ENCODE data around the gene COLEC12.

Gene COLEC12

DNA sequence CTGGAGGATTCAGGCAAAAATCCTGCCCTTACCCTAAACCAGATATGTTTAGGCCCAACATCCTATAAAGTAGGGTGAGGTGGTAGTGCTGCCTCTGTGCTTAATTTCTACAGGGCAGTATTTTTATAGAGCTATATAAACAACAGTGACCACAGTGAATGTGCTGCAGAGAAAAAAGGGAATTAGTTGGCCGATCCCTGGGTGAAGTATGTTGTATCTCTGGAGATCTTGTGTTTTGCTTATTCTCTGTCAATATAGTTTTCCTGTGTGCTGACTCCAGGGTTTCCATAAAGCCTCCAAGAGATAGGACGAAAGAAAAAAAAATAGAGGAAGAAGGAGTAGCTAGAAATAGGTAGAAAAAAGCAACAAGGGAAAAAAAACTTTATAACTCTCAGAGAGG, 143.7 kb downstream of the COLEC12 start:
- Histone ChIP-seq H3K27ac (ENCODE audit: extremely low read depth, low read depth, low read length) (no peak overlapping the region), H3K9me3 (ENCODE audit: control insufficient read depth, insufficient read depth, low read depth, low read length) (no peaks in the 10 kb centered on the region), H3K4me1 (ENCODE audit: control insufficient read depth, insufficient read depth, low read length) (peaks cover 4% of the 10 kb centered on the region), H3K4me3 (ENCODE audit: low read depth, low read length) (no peak overlapping the region), H3K36me3 (ENCODE audit: control insufficient read depth in 2 of 2, insufficient read depth in 1 of 2, low read length in 2 of 2) (no peaks in the 10 kb centered on the region)
- POLR2A ChIA-PET: no interaction called here
- no peak for TF ChIP-seq KLF16 (tag by site-specific recombination; IDR thresholded peaks at IDR 0.05)
- no peak for TF ChIP-seq ZNF704 (tag by site-specific recombination; IDR thresholded peaks at IDR 0.05)
- TF ChIP-seq INSM2 (tag by site-specific recombination; IDR thresholded peaks at IDR 0.05): no peak
- no peak for TF ChIP-seq MYNN (tag by site-specific recombination; IDR thresholded peaks at IDR 0.05; ENCODE audit: borderline replicate concordance)
- TF ChIP-seq, protein P1, sequence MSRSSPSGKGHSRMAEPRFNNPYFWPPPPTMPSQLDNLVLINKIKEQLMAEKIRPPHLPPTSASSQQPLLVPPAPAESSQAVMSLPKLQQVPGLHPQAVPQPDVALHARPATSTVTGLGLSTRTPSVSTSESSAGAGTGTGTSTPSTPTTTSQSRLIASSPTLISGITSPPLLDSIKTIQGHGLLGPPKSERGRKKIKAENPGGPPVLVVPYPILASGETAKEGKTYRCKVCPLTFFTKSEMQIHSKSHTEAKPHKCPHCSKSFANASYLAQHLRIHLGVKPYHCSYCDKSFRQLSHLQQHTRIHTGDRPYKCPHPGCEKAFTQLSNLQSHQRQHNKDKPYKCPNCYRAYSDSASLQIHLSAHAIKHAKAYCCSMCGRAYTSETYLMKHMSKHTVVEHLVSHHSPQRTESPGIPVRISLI (tag by site-specific recombination; IDR thresholded peaks at IDR 0.05): no peak
- no peak for TF ChIP-seq ZNF776 (tag by site-specific recombination; IDR thresholded peaks at IDR 0.05; ENCODE audit: borderline replicate concordance)
- no peak for TF ChIP-seq ZNF138 (tag by site-specific recombination; IDR thresholded peaks at IDR 0.05; ENCODE audit: borderline replicate concordance)
- no peak for TF ChIP-seq ZNF610 (tag by site-specific recombination; IDR thresholded peaks at IDR 0.05; ENCODE audit: borderline replicate concordance)
- no peak for TF ChIP-seq HIC1 (tag by site-specific recombination; IDR thresholded peaks at IDR 0.05)
- TF ChIP-seq ZNF292 (tag by site-specific recombination; IDR thresholded peaks at IDR 0.05; ENCODE audit: borderline replicate concordance, low read depth): no peak
- no peak for TF ChIP-seq EGR2 (tag by site-specific recombination; IDR thresholded peaks at IDR 0.05; ENCODE audit: low read depth)
- no peak for TF ChIP-seq ZNF777 (tag by site-specific recombination; IDR thresholded peaks at IDR 0.05; ENCODE audit: borderline replicate concordance)
- TF ChIP-seq ZNF112 (tag by site-specific recombination; IDR thresholded peaks at IDR 0.05): no peak
- CTCF ChIA-PET: no interaction called here

DNA sequence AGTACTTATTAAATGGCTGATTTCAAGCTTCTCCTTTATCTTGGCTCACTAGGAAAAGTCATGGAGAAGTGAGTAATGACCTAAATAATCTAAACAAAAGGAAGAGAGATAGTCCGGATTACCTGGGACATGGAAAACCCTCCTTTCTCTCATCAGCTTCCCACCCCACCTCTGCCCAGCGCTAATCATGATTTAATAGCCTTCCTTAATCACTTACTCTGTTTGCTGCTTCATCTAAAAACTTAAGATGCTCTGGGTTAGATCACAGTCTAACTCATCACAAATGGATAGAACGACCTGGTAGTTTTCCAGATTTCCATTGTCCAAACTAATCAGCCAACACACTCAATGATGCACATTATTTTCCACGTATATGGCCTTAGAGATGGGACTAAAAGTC, 144.8 kb downstream of the COLEC12 start:
- H3K9me3 ChIP-seq (ENCODE audit: control insufficient read depth, insufficient read depth, low read depth, low read length): no peaks in the 10 kb centered on the region
- H3K36me3 ChIP-seq (ENCODE audit: control insufficient read depth in 2 of 2, insufficient read depth in 1 of 2, low read length in 2 of 2): no peaks in the 10 kb centered on the region
- no peak overlapping the region for H3K27ac ChIP-seq (ENCODE audit: extremely low read depth, low read depth, low read length)
- H3K4me1 ChIP-seq (ENCODE audit: control insufficient read depth, insufficient read depth, low read length): no peaks in the 10 kb centered on the region
- H3K4me3 ChIP-seq (ENCODE audit: low read depth, low read length): no peak overlapping the region
- ChIA-PET CTCF (no interaction called here), POLR2A (no interaction called here)
- no peak for TF ChIP-seq ZNF416 (tag by site-specific recombination; IDR thresholded peaks at IDR 0.05)
- TF ChIP-seq ZSCAN23 (tag by site-specific recombination; IDR thresholded peaks at IDR 0.05): no peak
- TF ChIP-seq SETDB1 (IDR thresholded peaks at IDR 0.05; ENCODE audit: insufficient read length, low read length): no peak
- TF ChIP-seq, protein P2, sequence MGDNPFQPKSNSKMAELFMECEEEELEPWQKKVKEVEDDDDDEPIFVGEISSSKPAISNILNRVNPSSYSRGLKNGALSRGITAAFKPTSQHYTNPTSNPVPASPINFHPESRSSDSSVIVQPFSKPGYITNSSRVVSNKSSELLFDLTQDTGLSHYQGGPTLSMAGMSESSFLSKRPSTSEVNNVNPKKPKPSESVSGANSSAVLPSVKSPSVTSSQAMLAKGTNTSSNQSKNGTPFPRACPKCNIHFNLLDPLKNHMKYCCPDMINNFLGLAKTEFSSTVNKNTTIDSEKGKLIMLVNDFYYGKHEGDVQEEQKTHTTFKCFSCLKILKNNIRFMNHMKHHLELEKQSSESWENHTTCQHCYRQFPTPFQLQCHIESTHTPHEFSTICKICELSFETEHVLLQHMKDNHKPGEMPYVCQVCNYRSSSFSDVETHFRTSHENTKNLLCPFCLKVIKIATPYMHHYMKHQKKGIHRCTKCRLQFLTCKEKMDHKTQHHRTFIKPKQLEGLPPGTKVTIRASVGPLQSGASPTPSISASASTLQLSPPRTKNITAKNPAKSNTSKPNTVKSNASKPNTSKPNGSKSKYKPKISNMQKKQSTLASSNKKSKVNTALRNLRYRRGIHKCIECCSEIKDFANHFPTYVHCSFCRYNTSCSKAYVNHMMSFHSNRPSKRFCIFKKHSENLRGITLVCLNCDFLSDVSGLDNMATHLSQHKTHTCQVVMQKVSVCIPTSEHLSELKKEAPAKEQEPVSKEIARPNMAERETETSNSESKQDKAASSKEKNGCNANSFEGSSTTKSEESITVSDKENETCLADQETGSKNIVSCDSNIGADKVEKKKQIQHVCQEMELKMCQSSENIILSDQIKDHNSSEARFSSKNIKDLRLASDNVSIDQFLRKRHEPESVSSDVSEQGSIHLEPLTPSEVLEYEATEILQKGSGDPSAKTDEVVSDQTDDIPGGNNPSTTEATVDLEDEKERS (tag by site-specific recombination; IDR thresholded peaks at IDR 0.05): no peak
- no peak for TF ChIP-seq EGR2 (tag by site-specific recombination; IDR thresholded peaks at IDR 0.05; ENCODE audit: low read depth)
- no peak for TF ChIP-seq ZNF629 (tag by site-specific recombination; IDR thresholded peaks at IDR 0.05)
- TF ChIP-seq, protein P3, sequence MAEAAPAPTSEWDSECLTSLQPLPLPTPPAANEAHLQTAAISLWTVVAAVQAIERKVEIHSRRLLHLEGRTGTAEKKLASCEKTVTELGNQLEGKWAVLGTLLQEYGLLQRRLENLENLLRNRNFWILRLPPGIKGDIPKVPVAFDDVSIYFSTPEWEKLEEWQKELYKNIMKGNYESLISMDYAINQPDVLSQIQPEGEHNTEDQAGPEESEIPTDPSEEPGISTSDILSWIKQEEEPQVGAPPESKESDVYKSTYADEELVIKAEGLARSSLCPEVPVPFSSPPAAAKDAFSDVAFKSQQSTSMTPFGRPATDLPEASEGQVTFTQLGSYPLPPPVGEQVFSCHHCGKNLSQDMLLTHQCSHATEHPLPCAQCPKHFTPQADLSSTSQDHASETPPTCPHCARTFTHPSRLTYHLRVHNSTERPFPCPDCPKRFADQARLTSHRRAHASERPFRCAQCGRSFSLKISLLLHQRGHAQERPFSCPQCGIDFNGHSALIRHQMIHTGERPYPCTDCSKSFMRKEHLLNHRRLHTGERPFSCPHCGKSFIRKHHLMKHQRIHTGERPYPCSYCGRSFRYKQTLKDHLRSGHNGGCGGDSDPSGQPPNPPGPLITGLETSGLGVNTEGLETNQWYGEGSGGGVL (tag by site-specific recombination; IDR thresholded peaks at IDR 0.05): no peak
- no peak for TF ChIP-seq ZNF830 (tag by site-specific recombination; IDR thresholded peaks at IDR 0.05; ENCODE audit: low read depth)
- no peak for TF ChIP-seq ZNF792 (tag by site-specific recombination; IDR thresholded peaks at IDR 0.05)
- TF ChIP-seq REPIN1 (tag by site-specific recombination; IDR thresholded peaks at IDR 0.05; ENCODE audit: low read depth): no peak

Data from HEK293 (cell line).